ENCODE results near the gene ASIC4. TPM values are rescaled to one million over a fixed set of nuclear protein-coding genes. Genes with fewer than 3 reads are reported as not detected.
A peak's percentile ranks its signal among the peaks of the same experiment; 100 is the strongest.

The ASIC4 gene
- total RNA-seq (2014; rRNA removed; shearing (Covaris generic)), result not detected in 2 replicates
- not detected in 2 replicates for polyA plus RNA-seq (2015; cell fraction: cytosol; rRNA removed)
- polyA plus RNA-seq (2015; cell fraction: nucleus; rRNA removed), result 0.03 TPM in 1 of 2 replicates, not detected in the other

- DNase-seq (ENCODE audit: low read depth), result no peak
These were observed at the start of gene ASIC4 for GRCh38 chr2:219514196-219514761. Gene ASIC4 (plus strand): TSS chr2:219514482. CDS start chr2:219514725, 243 bp downstream.

GRCh38 chr2:219465659-219466561 lies 48.4 kb upstream of the ASIC4 start:
- no peak for DNase-seq (ENCODE audit: low read depth)

GRCh38 chr2:219466816-219467735 lies 47.2 kb upstream of the ASIC4 start:
- DNase-seq (ENCODE audit: low read depth), result no peak

GRCh38 chr2:219467736-219468075 lies 46.6 kb upstream of the ASIC4 start:
- no peak for DNase-seq (ENCODE audit: low read depth)

GRCh38 chr2:219468410-219469185 lies 45.7 kb upstream of the ASIC4 start:
- no peak for DNase-seq (ENCODE audit: low read depth)

GRCh38 chr2:219469186-219469724 lies 45.0 kb upstream of the ASIC4 start:
- DNase-seq (ENCODE audit: low read depth), result peak; percentile 81

- no peak for DNase-seq (ENCODE audit: low read depth)
These were observed 43.9 kb upstream of the ASIC4 start for GRCh38 chr2:219470429-219470828.

GRCh38 chr2:219471476-219472371 lies 42.6 kb upstream of the ASIC4 start:
- no peak for DNase-seq (ENCODE audit: low read depth)

GRCh38 chr2:219472629-219473187 lies 41.6 kb upstream of the ASIC4 start:
- DNase-seq (ENCODE audit: low read depth), result no peak

- DNase-seq (ENCODE audit: low read depth), result no peak
These were observed 40.8 kb upstream of the ASIC4 start for GRCh38 chr2:219473511-219473910.

GRCh38 chr2:219474285-219475060 lies 39.8 kb upstream of the ASIC4 start:
- no peak for DNase-seq (ENCODE audit: low read depth)

- no peak for DNase-seq (ENCODE audit: low read depth)
These were observed 39.0 kb upstream of the ASIC4 start for GRCh38 chr2:219475278-219475677.

GRCh38 chr2:219475697-219476651 lies 38.3 kb upstream of the ASIC4 start:
- peak; percentile 56 for DNase-seq (ENCODE audit: low read depth)

- DNase-seq (ENCODE audit: low read depth), result no peak
These were observed 37.6 kb upstream of the ASIC4 start for GRCh38 chr2:219476652-219477151.

- DNase-seq (ENCODE audit: low read depth), result no peak
These were observed 37.1 kb upstream of the ASIC4 start for GRCh38 chr2:219477179-219477578.

GRCh38 chr2:219477815-219478214 lies 36.5 kb upstream of the ASIC4 start:
- no peak for DNase-seq (ENCODE audit: low read depth)

GRCh38 chr2:219478916-219479315 lies 35.4 kb upstream of the ASIC4 start:
- no peak for DNase-seq (ENCODE audit: low read depth)

Measured in HT1080 (cell line).